Measurements from ENCODE around the gene ACIN1.

The ACIN1 gene

DNA sequence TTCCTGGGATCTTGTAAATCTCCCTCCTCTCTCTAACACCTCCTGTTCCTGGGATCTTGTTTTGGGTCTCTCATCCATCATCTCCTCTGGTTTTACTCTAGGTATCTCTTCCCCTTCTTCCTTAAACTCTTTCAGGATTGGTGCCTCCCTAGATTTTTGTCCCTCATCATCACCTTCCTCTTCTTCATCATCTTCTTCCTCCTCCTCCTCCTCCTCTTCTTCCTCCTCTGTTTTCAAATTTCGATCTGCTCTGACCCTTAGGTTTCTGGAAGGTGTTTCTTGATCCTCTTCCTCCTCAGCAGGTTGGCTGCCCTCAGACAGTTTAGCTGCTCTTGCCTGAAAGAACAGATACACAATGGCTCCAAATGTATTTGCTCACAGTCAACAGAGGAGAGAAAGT is 14.5 kb downstream of the ACIN1 start:
- TF ChIP-seq EGR1 (IDR thresholded peaks at IDR 0.05) (no peak), EP300 (IDR thresholded peaks at IDR 0.05; ENCODE audit: borderline replicate concordance) (no peak), YY1 (IDR thresholded peaks at IDR 0.05; ENCODE audit: low read depth) (no peak), ZBTB7A (IDR thresholded peaks at IDR 0.05; ENCODE audit: low read depth) (no peak), TCF12 (IDR thresholded peaks at IDR 0.05; ENCODE audit: low read depth) (no peak), TEAD4 (IDR thresholded peaks at IDR 0.05) (no peak), RAD21 (IDR thresholded peaks at IDR 0.05; ENCODE audit: low read depth) (no peak), CREB1 (IDR thresholded peaks at IDR 0.05; ENCODE audit: low read depth) (no peak), NFIC (IDR thresholded peaks at IDR 0.05) (no peak), FOXM1 (IDR thresholded peaks at IDR 0.05; ENCODE audit: borderline replicate concordance, low read depth) (no peak), TAF1 (IDR thresholded peaks at IDR 0.05; ENCODE audit: low read depth) (no peak), CEBPB (IDR thresholded peaks at IDR 0.05) (no peak)
- TF ChIP-seq, protein P1, sequence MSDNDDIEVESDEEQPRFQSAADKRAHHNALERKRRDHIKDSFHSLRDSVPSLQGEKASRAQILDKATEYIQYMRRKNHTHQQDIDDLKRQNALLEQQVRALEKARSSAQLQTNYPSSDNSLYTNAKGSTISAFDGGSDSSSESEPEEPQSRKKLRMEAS (IDR thresholded peaks at IDR 0.05): no peak
- TF ChIP-seq, protein P2, sequence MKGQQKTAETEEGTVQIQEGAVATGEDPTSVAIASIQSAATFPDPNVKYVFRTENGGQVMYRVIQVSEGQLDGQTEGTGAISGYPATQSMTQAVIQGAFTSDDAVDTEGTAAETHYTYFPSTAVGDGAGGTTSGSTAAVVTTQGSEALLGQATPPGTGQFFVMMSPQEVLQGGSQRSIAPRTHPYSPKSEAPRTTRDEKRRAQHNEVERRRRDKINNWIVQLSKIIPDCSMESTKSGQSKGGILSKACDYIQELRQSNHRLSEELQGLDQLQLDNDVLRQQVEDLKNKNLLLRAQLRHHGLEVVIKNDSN (IDR thresholded peaks at IDR 0.05): no peak
- TF ChIP-seq, protein P3, sequence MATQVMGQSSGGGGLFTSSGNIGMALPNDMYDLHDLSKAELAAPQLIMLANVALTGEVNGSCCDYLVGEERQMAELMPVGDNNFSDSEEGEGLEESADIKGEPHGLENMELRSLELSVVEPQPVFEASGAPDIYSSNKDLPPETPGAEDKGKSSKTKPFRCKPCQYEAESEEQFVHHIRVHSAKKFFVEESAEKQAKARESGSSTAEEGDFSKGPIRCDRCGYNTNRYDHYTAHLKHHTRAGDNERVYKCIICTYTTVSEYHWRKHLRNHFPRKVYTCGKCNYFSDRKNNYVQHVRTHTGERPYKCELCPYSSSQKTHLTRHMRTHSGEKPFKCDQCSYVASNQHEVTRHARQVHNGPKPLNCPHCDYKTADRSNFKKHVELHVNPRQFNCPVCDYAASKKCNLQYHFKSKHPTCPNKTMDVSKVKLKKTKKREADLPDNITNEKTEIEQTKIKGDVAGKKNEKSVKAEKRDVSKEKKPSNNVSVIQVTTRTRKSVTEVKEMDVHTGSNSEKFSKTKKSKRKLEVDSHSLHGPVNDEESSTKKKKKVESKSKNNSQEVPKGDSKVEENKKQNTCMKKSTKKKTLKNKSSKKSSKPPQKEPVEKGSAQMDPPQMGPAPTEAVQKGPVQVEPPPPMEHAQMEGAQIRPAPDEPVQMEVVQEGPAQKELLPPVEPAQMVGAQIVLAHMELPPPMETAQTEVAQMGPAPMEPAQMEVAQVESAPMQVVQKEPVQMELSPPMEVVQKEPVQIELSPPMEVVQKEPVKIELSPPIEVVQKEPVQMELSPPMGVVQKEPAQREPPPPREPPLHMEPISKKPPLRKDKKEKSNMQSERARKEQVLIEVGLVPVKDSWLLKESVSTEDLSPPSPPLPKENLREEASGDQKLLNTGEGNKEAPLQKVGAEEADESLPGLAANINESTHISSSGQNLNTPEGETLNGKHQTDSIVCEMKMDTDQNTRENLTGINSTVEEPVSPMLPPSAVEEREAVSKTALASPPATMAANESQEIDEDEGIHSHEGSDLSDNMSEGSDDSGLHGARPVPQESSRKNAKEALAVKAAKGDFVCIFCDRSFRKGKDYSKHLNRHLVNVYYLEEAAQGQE (IDR thresholded peaks at IDR 0.05; ENCODE audit: low read depth): no peak

DNA sequence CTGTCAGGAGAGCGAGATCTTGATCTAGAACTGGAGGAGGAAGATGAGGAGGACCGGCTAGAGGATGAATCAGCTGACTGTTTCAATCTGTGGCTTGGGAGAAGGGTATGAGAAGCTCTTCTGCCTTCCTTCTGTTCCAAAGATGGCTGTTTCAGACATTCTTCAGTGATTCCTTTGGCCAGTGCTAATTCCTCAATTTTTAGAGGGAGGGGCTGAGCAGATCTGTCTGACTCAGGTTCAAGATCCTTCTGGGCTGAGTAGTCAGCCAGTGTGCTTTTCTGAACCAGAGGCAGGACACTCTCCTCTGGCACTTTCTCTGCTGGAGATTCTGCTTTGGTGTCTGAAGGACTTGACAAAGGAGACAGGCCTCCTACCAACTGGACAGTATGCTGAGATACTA is 15.2 kb downstream of the ACIN1 start:
- TF ChIP-seq, protein P2 (IDR thresholded peaks at IDR 0.05): no peak
- TF ChIP-seq RAD21 (IDR thresholded peaks at IDR 0.05; ENCODE audit: low read depth): no peak
- TF ChIP-seq FOXM1 (IDR thresholded peaks at IDR 0.05; ENCODE audit: borderline replicate concordance, low read depth): no peak
- TF ChIP-seq EGR1 (IDR thresholded peaks at IDR 0.05): no peak
- no peak for TF ChIP-seq CEBPB (IDR thresholded peaks at IDR 0.05)
- TF ChIP-seq, protein P1 (IDR thresholded peaks at IDR 0.05): no peak
- no peak for TF ChIP-seq YY1 (IDR thresholded peaks at IDR 0.05; ENCODE audit: low read depth)
- TF ChIP-seq TAF1 (IDR thresholded peaks at IDR 0.05; ENCODE audit: low read depth): no peak
- no peak for TF ChIP-seq NFIC (IDR thresholded peaks at IDR 0.05)
- no peak for TF ChIP-seq CREB1 (IDR thresholded peaks at IDR 0.05; ENCODE audit: low read depth)
- TF ChIP-seq TCF12 (IDR thresholded peaks at IDR 0.05; ENCODE audit: low read depth): no peak
- no peak for TF ChIP-seq EP300 (IDR thresholded peaks at IDR 0.05; ENCODE audit: borderline replicate concordance)
- TF ChIP-seq, protein P3 (IDR thresholded peaks at IDR 0.05; ENCODE audit: low read depth): no peak
- TF ChIP-seq ZBTB7A (IDR thresholded peaks at IDR 0.05; ENCODE audit: low read depth): no peak
- TF ChIP-seq TEAD4 (IDR thresholded peaks at IDR 0.05): no peak

DNA sequence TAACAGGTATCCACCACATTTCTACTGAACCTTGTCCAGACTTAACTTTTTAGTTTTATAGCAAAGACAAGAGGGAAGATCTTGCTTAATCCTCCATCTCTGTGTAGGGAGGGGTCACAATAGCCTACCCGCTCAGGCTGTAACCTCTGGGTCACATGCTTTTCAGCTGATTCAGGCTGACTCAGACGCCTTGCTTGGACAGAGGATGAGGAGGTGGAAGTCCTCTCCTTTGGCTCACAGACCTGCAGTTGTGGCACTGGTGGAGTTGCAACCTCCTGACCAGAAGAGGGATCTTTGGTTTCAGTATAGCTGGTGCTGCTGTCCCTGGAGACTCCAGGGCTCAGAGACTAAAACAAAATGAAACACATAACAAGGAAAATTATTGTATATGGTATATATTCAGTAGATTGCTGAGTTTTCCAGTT is 16.2 kb downstream of the ACIN1 start:
- TF ChIP-seq TEAD4 (IDR thresholded peaks at IDR 0.05) (no peak), YY1 (IDR thresholded peaks at IDR 0.05; ENCODE audit: low read depth) (no peak), CREB1 (IDR thresholded peaks at IDR 0.05; ENCODE audit: low read depth) (no peak), CEBPB (IDR thresholded peaks at IDR 0.05) (no peak), EP300 (IDR thresholded peaks at IDR 0.05; ENCODE audit: borderline replicate concordance) (no peak)
- TF ChIP-seq, protein P2 (IDR thresholded peaks at IDR 0.05): peak; percentile 66

DNA sequence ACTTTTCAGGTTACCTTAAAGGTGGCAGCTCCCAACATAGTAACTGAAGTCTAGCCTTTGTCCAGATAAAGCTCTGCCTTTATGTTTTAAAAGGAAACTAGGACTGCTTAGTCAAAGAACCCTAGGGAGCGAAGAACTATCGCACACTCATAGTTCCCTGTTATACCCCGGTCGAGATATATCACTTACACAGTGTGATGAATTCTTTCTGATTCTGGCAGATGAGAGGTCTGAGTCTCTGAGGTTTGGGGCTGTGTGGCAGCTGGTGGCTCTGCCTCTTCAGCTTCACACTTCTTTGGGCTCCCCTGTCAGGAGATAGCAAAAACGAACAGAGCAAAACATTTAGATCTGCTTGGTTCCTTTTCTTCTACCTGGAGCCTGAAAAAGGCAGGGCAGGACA is 17.0 kb downstream of the ACIN1 start:
- TF ChIP-seq TAF1 (IDR thresholded peaks at IDR 0.05; ENCODE audit: low read depth) (no peak), EP300 (IDR thresholded peaks at IDR 0.05; ENCODE audit: borderline replicate concordance) (no peak), YY1 (IDR thresholded peaks at IDR 0.05; ENCODE audit: low read depth) (no peak), NFIC (IDR thresholded peaks at IDR 0.05) (no peak), TEAD4 (IDR thresholded peaks at IDR 0.05) (no peak), EGR1 (IDR thresholded peaks at IDR 0.05) (no peak), CREB1 (IDR thresholded peaks at IDR 0.05; ENCODE audit: low read depth) (no peak), FOXM1 (IDR thresholded peaks at IDR 0.05; ENCODE audit: borderline replicate concordance, low read depth) (no peak), TCF12 (IDR thresholded peaks at IDR 0.05; ENCODE audit: low read depth) (no peak), CEBPB (IDR thresholded peaks at IDR 0.05) (no peak), RAD21 (IDR thresholded peaks at IDR 0.05; ENCODE audit: low read depth) (no peak), ZBTB7A (IDR thresholded peaks at IDR 0.05; ENCODE audit: low read depth) (no peak)
- TF ChIP-seq, protein P1 (IDR thresholded peaks at IDR 0.05): no peak
- TF ChIP-seq, protein P2 (IDR thresholded peaks at IDR 0.05): no peak
- TF ChIP-seq, protein P3 (IDR thresholded peaks at IDR 0.05; ENCODE audit: low read depth): no peak

Data from Ishikawa (cell line).